A673 (cell line): ENCODE data around the gene MRGPRE. TPM values are rescaled to one million over a fixed set of nuclear protein-coding genes. Genes with fewer than 3 reads are reported as not detected.

ENCODE experiments used
- BruUV-seq: library from RNA; stranded (reverse); fragments of 400-500 nt; replicated peaks from 2 replicates; lab custom pipeline; 2021; lab: Mats Ljungman, UMichigan
- CTCF ChIA-PET: fragments of 300-600 bp; sonication (Branson Sonifier 250); formaldehyde crosslinking; loops from one replicate; lab custom pipeline; 2022; ENCODE audit warnings: antibody characterized with exemption; lab: Charles Lee
- POLR2A ChIA-PET: fragments of 300-600 bp; sonication (Branson Sonifier 250); formaldehyde crosslinking; loops from one replicate; lab custom pipeline; 2022; ENCODE audit warnings: antibody characterized with exemption; ENCODE audit not compliant: low non-redundant PET; lab: Charles Lee
- DNase-seq: peaks from one replicate; pipeline ENCODE4 v3.0.0-alpha.2; 2015; ENCODE audit warnings: low spot score
- H3K27ac ChIP-seq: fragments of 200-600 bp; sonication (generic); 2 replicates; pipeline ENCODE4 v1.5.1; 2016; ENCODE audit warnings: mixed run types, low read depth, mild to moderate bottlenecking, mixed read lengths, antibody characterized with exemption, low read length; ENCODE audit not compliant: poor library complexity, severe bottlenecking
- H3K27me3 ChIP-seq: fragments of 200-600 bp; sonication (generic); replicated peaks from 2 replicates; pipeline ENCODE4 v1.6.1; 2017; ENCODE audit warnings: mixed run types, low read depth, mild to moderate bottlenecking, mixed read lengths, antibody characterized with exemption, low read length; ENCODE audit not compliant: insufficient read depth, poor library complexity
- H3K36me3 ChIP-seq: fragments of 200-600 bp; sonication (generic); 2 replicates; pipeline ENCODE4 v1.6.1; 2016; ENCODE audit warnings: mixed run types, mild to moderate bottlenecking, mixed read lengths, antibody characterized with exemption, low read length; ENCODE audit not compliant: insufficient read depth, poor library complexity, severe bottlenecking
- H3K4me1 ChIP-seq: fragments of 200-600 bp; sonication (generic); 2 replicates; pipeline ENCODE4 v1.6.1; 2017; ENCODE audit warnings: mixed run types, mild to moderate bottlenecking, mixed read lengths, antibody characterized with exemption, low read length; ENCODE audit not compliant: insufficient read depth, poor library complexity, severe bottlenecking
- H3K4me3 ChIP-seq: fragments of 200-600 bp; sonication (generic); 2 replicates; pipeline ENCODE4 v1.5.1; 2016; ENCODE audit warnings: low read depth, mixed run types, mild to moderate bottlenecking, mixed read lengths, low read length; ENCODE audit not compliant: poor library complexity, severe bottlenecking
- H3K9me3 ChIP-seq: fragments of 200-600 bp; sonication (generic); 2 replicates; pipeline ENCODE4 v1.6.1; 2016; ENCODE audit warnings: mixed run types, low read depth, mild to moderate bottlenecking, mixed read lengths, antibody characterized with exemption, low read length; ENCODE audit not compliant: poor library complexity, severe bottlenecking
- CTCF ChIP-seq: fragments of 300-800, 200-600 bp; sonication (generic); conservative IDR thresholded peaks from 2 replicates; pipeline ENCODE4 v1.5.1; 2017; ENCODE audit warnings: low read depth, mild to moderate bottlenecking, antibody characterized with exemption, low read length, moderate library complexity, mixed read lengths
- EZH2 ChIP-seq: fragments of 200-600 bp; sonication (generic); IDR thresholded peaks from 2 replicates; pipeline ENCODE4 v1.6.1; 2017; ENCODE audit warnings: borderline replicate concordance, low read depth, mild to moderate bottlenecking, mixed read lengths, antibody characterized with exemption, low read length; ENCODE audit not compliant: poor library complexity, severe bottlenecking
- intact Hi-C: fragments of 100-400 bp; cut with micrococcal nuclease; formaldehyde crosslinking; loops from one replicate; pipeline ENCODE4 v1.10.0; 2022; ENCODE audit not compliant: unreplicated experiment
- total RNA-seq: library from RNA; stranded (reverse); gene quantifications from 2 replicates; pipeline ENCODE4 v1.2.3, GENCODE V29; 2021

The MRGPRE gene
- total RNA-seq, 1 experiment from 2014 or later, result not detected

DNA sequence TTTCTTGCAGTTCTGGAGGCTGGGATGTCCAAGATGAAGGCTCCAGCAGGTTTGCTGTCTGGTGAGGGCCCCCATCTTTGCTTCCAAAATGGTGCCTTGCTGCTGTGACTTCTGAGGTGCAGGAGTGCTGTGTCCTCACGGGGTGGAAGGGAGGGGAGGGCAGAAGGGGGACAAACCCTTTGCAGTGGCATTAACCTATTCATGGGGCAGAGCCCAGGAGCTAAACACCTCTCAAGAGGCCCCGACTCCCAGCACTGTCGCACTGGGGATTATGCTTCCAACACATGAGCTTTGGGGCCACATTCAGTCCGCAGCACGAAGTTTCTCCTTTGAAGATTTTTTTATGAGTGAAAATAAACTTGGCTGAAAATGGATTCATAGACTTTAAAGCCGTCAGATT lies 41.6 kb downstream of the MRGPRE start:
- BruUV-seq, result no TSS peak
- Histone ChIP-seq H3K27me3 (no peaks in the 10 kb centered on the region), H3K36me3 (no peaks in the 10 kb centered on the region), H3K27ac (no peak overlapping the region), H3K9me3 (no peaks in the 10 kb centered on the region), H3K4me1 (no peaks in the 10 kb centered on the region), H3K4me3 (no peak overlapping the region)
- ChIA-PET CTCF (no interaction called here), POLR2A (no interaction called here)
- DNase-seq, result no peak
- intact Hi-C loops, result no loop called here
- no peak for TF ChIP-seq EZH2

DNA sequence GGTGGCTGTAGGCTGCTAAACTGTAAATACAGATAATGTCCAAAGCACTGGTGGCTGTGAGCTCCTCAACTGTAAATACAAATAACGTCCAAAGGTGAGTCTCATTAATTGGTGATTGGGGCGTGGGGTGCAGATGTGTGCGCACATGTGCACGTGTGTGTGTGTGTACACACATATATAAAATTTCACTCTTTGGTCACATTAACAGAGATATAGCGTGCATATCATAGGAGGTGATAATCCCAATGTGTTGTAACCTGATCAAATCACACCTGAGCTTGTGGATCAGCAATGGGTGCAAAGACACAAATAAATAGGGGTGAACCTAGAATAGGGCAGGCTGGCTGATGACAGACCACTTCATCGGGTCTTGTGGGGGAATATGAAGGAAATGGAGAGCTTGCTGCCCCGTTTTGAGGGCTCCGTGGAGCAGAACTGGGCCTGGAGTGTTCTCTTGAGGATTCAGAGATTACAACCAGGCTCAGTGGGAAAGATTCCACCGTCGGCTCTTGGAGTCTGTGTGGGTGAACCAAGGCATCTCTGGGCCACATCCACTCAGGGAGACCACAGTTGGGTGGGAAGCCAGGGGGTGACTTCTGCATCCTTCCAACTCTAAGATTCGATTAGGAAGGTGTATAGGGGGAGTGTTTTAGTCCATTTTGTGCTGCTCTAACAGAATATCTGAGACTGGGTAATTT lies 42.2 kb downstream of the MRGPRE start:
- BruUV-seq, result no TSS peak
- Histone ChIP-seq H3K36me3 (no peaks in the 10 kb centered on the region), H3K4me3 (no peak overlapping the region), H3K27me3 (no peaks in the 10 kb centered on the region), H3K27ac (no peak overlapping the region), H3K9me3 (no peaks in the 10 kb centered on the region), H3K4me1 (no peaks in the 10 kb centered on the region)
- TF ChIP-seq CTCF, result no peak
- no peak for TF ChIP-seq EZH2
- CTCF ChIA-PET, result no interaction called here
- intact Hi-C loops, result no loop called here
- DNase-seq, result no peak
- POLR2A ChIA-PET, result no interaction called here

DNA sequence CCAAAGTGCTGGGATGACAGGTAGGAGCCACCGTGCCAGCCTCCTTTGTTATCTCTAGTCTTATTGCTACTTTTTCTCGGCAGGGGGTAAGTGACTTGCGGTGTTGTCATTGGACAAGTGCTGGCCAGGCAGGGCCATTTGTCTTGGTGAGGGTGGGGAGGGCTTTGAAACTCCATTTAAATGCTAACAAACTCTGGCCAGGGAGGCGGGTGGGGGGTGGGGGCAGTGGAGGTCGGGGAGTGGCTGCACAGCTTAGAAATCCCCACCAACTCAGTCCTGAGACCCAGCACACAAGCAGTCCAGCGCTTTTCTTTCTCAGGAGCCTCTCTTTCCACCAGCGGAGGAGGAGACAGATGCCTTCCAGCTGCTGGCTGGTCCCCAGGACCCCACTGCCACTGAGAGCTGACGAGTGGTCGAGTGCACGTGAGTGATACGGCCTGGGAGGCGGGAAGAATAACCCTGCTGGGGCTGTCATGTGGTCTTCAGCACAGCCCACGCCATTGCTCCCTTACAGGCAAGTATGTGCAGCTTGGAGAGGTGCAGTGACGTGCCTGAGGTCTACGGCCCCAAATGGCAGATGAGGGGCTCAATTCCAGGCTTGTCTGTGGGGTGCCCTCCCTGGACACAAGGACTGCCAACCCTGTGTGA lies 42.9 kb downstream of the MRGPRE start:
- Histone ChIP-seq H3K4me3 (no peak overlapping the region), H3K9me3 (no peaks in the 10 kb centered on the region), H3K36me3 (no peaks in the 10 kb centered on the region), H3K4me1 (no peaks in the 10 kb centered on the region), H3K27ac (no peak overlapping the region), H3K27me3 (no peaks in the 10 kb centered on the region)
- ChIA-PET CTCF (no interaction called here), POLR2A (no interaction called here)
- no peak for DNase-seq
- no TSS peak for BruUV-seq
- TF ChIP-seq CTCF (no peak), EZH2 (no peak)
- intact Hi-C loops, result no loop called here
